ENCODE measurements around the gene FXYD3.

The FXYD3 gene

GRCh38 chr19:35107545-35107944 lies 8.1 kb upstream of the FXYD3 start:
- DNase-seq, result no peak

GRCh38 chr19:35108730-35109129 lies 6.9 kb upstream of the FXYD3 start:
- DNase-seq, result no peak

- no peak for DNase-seq
These were observed 6.1 kb upstream of the FXYD3 start for GRCh38 chr19:35109395-35110112.

- DNase-seq, result no peak
These were observed 4.6 kb upstream of the FXYD3 start for GRCh38 chr19:35110974-35111373.

- no peak for DNase-seq
These were observed 2.5 kb upstream of the FXYD3 start for GRCh38 chr19:35112995-35113688.

GRCh38 chr19:35114353-35115176 lies 1.1 kb upstream of the FXYD3 start:
- peak in 2 of 3 experiments; percentile 33 to 61 for DNase-seq

- peak in 2 of 3 experiments; percentile 53 to 65 for DNase-seq
These were observed 614 bp downstream of the FXYD3 start for GRCh38 chr19:35116072-35116801.

GRCh38 chr19:35117116-35117515 lies 1.5 kb downstream of the FXYD3 start:
- no peak for DNase-seq

GRCh38 chr19:35117799-35118198 lies 2.2 kb downstream of the FXYD3 start:
- DNase-seq, result no peak

- no peak for DNase-seq
These were observed 2.8 kb downstream of the FXYD3 start for GRCh38 chr19:35118268-35119020.

GRCh38 chr19:35119091-35119490 lies 3.5 kb downstream of the FXYD3 start:
- DNase-seq, result no peak

- DNase-seq, result no peak
These were observed 4.0 kb downstream of the FXYD3 start for GRCh38 chr19:35119578-35120155.

- peak in 2 of 3 experiments; percentile 44 to 80 for DNase-seq
These were observed 4.9 kb downstream of the FXYD3 start for GRCh38 chr19:35120492-35120891.

GRCh38 chr19:35120898-35121297 lies 5.3 kb downstream of the FXYD3 start:
- no peak for DNase-seq

- no peak for DNase-seq
These were observed 7.3 kb downstream of the FXYD3 start for GRCh38 chr19:35122687-35123551.

GRCh38 chr19:35123573-35123972 lies 8.0 kb downstream of the FXYD3 start:
- no peak for DNase-seq

- peak in 1 of 3 experiments; percentile 20 for DNase-seq
These were observed 8.8 kb downstream of the FXYD3 start for GRCh38 chr19:35124098-35125060.

GRCh38 chr19:35125270-35125717 lies 9.7 kb downstream of the FXYD3 start:
- DNase-seq, result no peak

All from NCI-H1417 (cell line).